ENCODE measurements around the gene TFDP1.

The TFDP1 gene

DNA sequence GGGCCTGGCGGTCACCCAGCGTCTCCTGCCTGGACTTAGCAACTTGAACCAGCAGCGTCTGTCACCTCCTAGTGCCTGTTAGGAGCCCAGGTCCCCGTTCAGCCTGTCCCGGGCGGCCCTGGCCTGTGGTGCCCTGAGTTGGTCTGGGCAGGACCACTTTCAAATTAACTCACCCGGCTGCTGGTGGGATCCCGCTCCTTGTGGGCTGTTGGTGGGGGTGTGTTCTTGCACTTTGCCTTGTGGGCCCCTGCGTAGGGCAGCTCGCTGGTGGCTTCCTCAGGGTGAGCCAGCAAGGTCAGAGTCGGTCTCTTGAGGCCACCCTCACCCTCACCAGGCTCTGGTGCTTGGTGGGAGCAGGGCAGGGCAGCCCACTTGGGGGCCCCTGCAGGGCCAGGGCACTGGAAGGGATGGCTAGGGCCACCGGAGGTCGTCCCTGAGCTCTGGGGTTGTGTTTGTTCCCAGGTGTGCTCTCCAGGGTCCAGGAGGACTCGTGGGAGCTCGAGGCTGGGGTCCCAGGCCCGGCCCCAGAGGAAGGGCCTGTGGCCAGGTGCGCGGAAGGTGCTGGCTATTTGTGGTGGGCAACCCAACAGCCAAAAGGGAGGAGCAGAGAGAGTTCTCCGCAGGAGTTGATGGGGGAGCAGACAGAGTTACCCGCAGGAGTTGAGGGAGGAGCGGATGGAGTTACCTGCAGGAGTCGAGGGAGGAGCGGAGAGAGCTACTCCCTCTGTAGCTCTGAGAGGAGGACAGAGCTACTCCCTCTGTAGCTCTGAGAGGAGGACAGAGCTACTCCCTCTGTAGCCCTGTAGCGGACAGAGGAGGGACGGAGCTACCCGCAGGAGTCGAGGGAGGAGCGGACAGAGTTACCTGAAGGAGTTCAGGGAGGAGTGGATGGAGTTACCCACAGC, 16.9 kb downstream of the TFDP1 start:
- DNase-seq, result no peak

DNA sequence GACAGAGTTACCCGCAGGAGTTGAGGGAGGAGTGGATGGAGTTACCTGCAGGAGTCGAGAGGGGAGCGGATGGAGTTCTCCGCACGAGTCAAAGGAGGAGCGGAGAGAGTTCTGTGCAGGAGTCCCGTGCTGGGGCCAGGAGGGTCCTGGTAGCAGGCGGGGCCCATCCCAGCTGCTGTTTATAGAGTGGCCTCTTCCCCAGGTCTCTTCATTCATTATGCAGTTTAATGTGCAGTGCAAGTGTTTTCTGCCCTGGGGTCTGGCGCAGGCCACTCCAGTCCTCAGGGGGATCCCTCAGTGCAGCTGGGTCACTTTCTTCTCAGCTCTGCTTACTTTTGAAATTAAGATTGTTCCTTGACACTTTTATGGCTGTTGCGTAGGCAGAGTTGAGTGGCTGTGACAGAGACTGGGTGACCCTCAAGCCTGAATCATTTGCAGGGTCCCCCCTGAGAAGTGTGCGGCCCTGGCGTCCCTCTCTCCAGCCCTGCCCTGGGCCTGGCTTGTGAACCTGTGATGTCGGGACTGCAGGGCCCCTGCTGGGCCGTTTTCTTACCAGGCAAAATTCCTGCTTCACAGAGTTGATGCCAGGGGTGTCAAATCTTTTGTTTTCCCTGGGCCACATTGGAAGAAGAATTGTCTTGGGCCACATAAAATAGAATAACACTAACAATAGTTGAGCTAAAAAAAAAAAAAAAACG, 17.9 kb downstream of the TFDP1 start:
- DNase-seq, result no peak

DNA sequence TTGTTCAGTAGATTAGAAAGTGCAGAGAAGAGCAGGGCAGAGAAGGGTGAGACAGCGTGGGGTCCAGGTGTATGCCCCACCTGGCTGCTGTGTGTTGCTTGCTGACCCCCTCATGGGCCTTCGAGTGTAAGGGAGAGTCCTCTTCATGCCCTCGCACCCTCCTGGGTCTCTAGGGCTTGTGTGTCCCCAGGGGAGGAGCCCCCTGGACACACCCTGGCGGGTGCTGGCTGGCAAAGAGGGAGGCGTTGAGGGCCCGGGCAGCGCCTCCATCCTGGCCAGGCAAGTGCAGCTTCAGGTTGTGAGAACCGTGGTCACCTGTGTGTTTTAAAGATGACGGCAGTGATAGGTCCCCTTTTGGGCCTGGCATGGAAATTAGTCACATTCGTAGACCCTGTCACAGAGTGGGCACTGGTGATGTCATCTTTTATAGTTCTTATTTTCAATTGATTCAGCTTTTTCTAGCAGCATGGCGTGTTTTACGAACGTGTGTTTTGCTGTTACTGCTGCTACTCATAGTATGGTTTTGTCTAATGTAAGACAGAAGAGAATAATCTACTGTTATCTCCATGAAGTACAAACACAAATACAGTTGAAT, 18.7 kb downstream of the TFDP1 start:
- no peak for DNase-seq

DNA sequence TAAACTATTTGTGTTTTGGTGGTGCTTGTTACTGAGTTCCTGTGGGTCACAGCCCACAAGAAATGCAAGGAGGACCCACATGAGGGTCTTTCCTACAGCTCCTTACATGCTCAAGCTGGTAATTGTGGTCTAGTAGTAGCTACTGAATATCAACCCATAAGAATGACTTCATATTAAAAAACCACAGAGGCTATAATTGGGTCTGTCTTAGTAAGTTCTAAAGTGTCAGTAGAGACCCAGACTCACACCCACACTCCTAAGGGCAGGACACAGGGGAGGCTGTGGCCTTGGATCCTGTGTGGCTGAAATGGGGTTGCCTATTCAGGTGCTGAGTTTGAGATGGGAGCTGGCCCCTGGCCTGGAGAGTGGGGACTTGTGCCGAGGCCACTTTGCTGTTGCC, 19.6 kb downstream of the TFDP1 start:
- DNase-seq, result no peak

DNA sequence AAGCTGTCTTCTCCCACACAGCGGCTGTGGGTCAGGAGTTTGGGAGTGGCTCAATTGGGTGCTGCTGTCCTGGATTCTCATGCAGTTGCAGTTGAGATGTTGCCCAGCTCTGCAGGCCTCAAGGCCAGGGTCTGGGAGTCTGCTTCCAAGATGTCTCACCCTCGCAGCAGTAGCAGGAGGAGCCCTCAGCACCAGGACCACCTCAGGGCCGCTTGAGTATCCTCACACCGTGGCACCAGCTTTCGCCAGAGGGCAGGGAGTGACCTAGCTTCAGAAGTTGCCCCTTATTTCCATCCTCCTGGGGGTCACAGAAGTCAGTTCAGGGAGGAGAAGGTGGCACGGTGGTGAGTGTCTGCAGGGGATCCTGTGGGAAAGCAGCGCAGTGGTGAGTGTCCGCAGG, 20.9 kb downstream of the TFDP1 start:
- no peak for DNase-seq

DNA sequence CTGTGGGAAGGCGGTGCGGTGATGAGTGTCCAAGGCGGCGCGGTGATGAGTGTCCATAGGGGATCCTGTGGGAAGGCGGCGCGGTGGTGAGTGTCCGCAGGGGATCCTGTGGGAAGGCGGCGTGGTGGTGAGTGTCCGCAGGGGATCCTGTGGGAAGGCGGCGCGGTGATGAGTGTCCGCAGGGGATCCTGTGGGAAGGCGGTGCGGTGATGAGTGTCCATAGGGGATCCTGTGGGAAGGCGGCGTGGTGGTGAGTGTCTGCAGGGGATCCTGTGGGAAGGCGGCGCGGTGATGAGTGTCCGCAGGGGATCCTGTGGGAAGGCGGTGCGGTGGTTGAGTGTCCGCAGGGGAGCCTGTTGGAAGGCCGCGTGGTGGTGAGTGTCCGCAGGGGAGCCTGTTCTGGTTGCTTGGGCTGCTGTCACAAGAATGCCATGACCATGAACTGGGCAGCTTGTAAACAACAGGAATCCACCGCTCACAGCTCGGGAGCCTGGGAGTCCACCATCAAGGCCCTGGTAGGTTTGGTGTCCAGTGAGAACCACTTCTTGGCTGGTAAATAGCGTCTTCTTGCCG, 21.4 kb downstream of the TFDP1 start:
- no peak for DNase-seq

DNA sequence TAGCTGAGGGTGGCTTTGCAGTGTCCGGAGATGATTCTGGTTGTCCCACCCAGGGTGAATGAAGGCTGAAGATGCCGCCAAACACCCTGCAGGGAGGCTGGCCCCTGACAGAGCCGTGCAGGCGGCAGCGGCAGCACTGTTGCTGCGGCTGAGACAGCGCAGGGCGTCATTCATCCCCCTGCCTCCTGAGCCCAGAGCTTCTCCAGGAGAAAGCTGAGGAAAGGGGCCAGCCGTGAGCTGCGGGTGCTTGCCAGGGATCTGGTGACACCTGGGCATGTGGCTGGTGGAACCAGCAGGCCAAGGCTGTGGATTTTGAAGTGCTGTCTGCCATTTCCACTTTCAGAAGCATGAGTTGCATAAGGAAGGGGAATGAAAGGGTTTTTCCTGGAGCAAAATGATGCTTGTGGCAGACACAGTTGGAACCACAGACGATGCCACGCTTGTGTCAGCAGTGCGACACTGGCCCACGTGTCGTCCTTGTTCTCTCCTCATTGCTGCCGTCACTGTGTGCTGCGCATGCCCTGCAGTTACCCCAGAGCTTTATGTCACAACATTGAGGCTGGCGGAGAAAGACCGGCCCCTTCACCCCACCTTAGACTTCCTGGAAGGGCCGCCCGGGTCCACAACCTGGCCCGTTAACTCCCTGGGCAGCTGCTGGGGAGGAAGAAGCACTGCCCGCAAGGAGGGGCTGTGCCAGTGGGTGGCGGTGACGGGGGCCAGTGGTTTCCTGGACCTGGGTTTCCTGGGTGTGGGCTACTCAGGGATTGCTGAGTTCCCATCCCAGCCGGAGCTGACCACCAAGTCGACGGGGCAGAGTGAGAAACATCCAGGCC, 22.7 kb downstream of the TFDP1 start:
- no peak for DNase-seq

DNA sequence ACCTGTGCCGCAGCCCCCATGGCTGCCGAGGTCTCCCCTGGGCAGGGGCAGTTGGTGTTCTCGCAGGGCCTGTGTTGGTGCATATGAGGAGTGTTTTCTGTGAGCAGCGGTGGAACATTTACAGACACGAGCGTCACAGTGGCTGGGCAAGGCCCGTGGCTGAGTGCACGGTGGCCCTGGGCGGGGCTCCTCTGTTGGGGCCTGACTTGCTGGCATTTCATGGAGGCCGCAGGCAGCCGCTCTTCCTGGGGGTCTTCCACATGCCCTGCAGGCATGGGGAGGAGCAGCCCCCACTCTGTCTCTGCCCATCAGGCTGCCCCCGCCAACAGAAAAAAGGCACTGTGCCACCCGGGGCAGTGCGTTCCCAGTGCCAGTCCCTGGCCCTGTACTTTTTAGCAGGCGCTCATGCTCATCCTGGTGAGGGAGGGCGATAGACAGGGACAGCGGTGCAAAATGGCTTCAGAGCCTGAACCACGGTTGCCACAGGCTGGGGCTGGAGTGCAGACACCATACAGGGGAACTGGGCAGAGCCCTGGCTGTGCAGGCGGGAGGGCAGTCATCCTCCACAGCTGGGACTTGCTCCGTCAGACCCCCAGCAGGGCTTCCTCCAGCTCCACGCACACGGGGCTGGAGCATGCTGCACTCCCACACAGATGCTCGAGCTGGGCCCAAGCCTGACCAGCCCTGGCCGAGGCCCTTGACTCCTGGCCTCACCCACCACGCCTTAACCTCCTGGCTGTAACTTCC, 23.5 kb downstream of the TFDP1 start:
- DNase-seq, result no peak

DNA sequence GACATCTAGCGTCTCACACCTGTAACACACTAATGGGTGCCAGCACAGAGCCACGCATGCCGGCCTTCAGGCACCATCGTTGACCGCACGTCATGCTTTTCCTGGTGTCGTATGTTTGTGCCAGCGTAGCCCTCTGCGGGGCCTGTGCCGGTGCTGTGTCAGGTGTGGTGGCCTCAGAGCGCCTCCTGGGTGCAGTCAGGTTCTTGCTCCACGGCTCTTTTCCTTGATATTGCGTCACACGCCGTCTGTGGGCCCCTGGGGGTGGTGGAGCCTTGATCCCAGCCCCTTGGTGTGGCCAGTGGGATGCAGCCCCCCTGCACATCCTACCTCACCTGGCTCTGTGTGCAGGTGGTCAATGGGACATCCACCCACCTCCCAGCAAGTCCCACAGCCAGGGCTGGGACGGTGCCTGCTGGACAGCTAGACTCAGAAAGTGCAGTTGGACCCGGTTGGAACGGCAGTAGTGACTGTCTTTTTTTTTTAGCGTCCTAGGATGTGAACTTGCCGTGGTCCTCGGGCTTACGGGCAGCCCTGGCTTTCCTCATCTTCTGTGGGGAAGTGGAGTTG, 24.5 kb downstream of the TFDP1 start:
- DNase-seq, result no peak

DNA sequence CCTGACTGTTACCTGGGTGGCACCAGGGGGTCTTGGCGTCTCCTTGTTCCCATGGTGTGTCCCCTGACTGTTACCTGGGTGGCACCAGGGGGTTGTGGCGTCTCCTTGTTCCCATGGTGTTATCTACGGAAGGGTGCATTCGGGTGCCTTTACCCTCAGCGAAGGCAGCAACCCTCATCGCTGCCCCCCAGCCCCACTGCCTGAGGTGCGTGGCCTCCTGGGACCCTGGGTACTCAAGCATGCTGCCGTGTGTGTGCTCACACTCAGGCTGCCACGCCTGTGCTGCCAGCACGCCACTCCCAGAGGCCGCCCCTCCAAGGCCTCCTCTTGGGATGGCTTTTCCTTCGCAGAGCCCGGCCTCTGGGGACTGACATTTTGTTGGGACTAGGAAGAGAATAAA, 25.1 kb downstream of the TFDP1 start:
- DNase-seq, result no peak

DNA sequence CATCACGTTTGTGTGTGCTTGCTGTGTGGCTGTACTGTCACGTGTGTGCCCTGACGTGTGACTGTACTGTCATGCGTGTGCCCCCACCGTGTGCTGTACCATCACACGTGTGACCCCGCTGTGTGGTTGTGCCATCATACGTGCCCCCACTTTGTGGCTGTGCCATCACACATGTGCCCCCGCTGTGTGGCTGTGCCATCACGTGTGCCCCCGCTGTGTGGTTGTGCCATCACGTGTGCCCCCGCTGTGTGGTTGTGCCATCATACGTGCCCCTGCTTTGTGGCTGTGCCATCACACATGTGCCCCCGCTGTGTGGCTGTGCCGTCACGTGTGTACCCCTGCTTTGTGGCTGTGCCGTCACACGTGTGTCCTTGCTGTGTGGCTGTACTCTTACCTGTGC, 25.7 kb downstream of the TFDP1 start:
- DNase-seq, result no peak

DNA sequence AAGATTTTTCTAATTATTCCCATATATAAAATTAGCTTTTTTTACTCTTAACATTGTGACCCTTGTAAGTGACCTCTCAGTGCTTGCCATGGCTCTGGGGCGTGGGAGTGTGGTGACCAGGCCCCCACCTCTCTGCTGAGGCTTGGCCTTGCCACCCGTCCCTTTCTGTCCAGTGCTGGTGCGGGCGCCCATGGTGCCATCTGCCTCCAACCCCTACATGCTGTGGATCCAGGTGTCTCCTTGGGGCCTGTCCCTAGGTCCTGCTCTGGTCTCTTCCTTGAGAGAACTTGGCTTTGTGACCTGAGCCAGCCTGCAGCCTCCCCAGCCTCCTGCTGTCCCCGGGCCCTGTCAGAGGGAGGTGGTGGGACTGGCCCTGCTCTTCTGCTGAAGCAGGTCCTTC, 27.4 kb downstream of the TFDP1 start:
- DNase-seq, result no peak

DNA sequence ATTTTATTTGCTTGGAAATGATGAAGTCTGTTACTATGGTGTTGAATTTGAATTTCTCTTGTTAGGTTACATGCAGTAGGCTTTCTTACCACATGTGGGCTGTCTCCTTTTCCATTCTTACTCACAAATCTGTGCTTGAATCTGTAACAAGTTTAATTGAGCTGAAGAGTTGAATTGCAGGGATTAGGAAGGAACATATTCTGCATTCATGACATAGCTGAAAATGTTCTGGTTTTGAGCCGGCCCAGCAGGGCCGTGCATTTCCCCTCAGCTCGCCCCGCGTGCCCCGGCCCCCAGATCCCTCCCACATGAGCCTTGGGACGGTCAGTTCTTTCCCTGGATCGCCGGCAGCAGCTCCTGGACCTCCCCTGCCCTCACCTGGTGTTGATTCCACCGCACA, 28.1 kb downstream of the TFDP1 start:
- DNase-seq, result no peak

DNA sequence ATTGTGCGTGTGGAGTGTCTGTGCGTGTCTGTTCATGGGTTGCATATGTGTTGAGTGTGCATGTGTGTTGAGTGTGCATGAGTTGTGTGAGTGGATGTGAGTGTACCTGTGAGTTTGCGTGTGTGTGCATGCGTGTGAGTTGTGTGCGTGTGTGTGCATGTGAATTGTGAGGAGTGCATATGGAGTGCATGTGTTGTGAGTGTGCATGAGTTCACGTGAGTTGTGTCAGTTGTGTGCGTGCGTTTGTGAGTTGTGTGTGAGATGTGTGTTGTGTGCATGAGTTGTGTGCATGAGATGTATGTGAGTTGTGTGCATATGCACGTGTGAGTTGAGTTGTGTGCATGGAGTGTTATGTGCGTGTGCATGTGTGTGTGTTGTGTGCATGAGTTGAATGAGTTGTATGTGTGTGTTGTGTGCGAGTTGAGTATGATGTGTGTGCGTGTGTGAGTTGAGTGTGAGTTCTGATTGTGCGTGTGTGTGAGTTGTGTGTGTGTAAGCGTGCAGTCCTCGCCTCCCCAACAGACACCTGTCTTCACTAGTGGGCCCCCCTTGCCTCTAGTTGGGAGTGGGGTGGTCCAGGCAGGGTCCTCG, 29.3 kb downstream of the TFDP1 start:
- DNase-seq, result no peak

DNA sequence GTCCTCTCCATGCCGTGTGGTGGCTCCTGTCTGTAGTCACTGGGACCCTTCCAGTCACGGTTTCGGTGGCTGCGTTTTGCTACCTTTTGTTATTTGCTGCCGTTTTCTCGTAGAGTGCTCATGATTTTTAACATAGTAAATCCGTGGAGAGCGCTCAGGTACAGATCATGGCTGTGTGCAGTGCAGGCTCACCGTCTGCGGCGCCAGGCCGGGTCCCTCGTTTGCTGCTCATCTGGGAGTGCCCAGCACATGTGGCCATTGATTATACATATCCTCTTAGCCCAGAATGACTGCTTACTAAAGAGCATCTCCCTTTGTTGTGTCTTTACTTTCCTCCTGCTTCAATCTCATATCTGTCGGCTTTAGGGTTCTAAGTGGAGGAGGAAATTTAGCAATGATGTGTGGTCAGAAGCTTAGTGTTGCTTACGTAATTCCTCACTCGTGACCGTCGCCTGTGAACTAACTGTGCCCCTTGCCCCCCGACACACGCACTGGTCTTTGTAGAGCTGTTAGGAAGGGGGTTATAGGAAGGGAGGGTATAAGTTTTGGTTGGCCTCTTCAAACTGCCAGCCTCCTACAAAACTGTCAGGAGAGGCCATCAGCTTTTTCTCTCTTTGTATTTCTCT, 31.8 kb downstream of the TFDP1 start:
- peak; percentile 59 for DNase-seq

DNA sequence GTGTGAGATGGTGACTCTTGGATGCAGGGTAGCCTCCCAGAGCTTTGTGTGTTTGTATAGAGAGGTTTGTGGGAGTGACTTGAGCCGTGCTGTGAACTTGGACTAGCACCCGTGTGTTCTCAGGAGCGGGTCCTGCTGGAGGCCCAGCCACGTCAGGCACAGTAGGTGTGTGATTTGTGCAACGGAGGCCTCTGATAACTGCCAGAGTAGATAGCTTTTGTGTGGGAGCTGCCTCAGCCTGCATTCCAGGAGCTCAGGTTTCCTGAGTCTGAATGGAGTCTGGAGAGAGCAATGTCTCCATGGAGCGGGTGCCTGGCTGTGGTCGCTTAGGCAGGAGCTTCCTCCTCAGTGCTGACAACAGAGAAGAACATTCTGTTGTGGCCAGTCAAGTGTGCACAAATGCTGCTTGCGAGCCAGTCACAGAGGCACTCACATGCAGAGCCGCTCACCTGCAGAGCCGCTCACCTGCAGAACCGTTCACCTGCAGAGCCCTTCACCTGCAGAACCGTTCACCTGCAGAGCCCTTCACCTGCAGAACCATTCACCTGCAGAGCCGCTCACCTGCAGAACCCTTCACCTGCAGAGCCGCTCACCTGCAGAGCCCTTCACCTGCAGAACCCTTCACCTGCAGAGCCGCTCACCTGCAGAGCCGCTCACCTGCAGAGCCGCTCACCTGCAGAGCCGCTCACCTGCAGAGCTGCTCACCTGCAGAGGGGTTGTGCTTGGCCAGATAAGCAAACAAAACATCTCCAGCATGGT, 32.6 kb downstream of the TFDP1 start:
- DNase-seq, result peak; percentile 97

DNA sequence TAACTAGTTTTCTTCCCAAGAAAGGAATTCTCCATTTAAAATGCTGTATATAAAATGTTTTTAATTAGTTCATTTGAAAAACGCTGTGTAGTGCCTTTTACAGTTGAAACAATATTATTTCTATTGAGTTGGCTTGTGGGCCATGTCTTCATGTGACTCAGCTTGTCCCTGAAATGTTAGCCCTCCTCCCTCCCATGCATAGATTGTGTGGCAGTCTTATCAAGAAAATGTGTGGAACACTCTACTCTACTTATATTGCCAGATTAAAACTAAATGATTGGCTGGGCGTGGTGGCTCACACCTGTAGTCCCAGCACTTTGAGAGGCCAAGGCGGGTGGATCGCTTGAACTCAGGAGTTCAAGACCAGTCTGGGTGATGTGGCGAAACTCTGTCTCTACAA, 33.4 kb downstream of the TFDP1 start:
- no peak for DNase-seq

DNA sequence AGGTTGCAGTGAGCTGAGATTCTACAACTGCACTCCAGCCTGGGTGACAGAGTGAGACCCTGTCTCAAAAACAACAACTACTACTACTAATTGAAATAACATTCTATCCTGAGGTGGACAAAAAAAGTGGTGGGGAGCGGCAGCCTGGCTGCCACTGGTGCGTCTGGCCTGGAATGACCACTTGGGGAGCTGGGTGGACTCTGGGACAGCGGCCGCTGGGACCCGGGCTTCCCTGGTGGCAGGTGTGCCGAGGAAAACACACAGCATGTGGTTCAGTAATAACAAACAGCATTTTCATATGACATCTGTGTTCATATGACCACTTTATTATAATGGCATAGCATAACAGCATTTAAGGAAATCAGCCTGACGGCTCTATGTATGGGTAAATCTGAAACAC, 33.9 kb downstream of the TFDP1 start:
- DNase-seq, result no peak

DNA sequence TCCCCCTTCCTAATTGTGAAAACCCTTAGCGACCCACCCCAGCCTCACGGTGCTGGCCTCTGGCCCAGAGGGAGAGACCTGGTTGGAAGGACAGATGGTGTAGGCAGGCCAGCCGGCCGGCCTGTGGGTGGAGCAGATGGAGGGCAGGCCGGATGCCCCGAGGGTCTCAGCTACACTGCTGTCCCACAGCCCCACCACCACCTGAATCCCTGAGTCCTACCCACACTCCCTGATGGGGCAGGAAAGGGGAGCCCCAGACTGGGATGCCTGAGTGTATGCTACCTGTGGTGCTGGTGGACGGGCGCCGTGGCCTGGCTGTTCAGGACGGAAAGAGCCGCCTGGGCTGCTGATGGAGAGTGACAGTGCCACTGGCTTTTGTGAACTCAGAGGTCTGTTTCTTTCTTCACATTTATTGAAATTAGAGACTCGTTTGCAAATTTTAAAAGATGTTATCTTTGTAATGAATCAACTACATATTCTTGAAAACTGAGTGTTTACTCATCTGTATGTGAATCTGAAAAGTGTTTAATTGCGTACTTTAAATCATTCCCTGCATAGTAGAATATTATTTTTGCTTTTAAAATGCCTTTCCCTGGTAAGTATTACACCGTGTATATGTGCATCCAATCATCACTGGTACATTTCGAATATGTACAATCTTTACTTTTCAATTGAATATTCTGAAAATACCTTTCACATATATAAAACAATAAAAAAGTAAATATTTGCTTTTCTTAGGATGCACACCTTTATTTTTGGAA, 35.7 kb downstream of the TFDP1 start:
- no peak for DNase-seq
